Lower leg skin (tissue), 3 donors: ENCODE data around the gene HS6ST1.

ENCODE experiments used
- POLR2A ChIP-seq, 2 donors: fragments of 450-650 bp; IDR thresholded peaks; one replicate each; pipeline ENCODE4 v1.6.1; 2016 to 2017; ENCODE audit warnings: antibody characterized with exemption in 2 of 2, mild to moderate bottlenecking in 1 of 2, moderate library complexity in 1 of 2
- TF ChIP-seq, protein P1 (sequence below), 3 donors: fragments of 450-650 bp; IDR thresholded peaks; one replicate each; pipeline ENCODE4 v1.5.1; 2016; ENCODE audit warnings: antibody characterized with exemption in 3 of 3, mild to moderate bottlenecking in 3 of 3, moderate library complexity in 2 of 3

DNA sequence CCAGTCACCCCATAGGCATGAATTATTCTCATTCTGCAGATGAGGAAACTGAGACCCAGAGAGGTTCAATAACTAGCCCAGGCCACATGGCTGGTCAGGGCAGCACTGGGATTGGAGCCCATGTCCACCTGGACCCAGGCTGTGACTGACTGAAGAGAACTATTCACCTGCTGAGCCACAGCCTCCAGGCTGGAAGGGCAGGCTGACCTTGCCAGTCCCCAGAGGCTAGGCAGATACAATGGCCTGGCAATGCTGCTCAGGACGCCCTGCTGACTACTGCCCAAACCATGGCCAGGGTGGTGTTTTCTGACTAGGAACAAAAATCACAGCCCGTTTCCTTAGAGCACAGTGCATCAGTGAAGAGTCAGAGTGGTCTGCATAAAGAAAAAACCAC, 36.8 kb downstream of the HS6ST1 start:
- TF ChIP-seq, protein P1, sequence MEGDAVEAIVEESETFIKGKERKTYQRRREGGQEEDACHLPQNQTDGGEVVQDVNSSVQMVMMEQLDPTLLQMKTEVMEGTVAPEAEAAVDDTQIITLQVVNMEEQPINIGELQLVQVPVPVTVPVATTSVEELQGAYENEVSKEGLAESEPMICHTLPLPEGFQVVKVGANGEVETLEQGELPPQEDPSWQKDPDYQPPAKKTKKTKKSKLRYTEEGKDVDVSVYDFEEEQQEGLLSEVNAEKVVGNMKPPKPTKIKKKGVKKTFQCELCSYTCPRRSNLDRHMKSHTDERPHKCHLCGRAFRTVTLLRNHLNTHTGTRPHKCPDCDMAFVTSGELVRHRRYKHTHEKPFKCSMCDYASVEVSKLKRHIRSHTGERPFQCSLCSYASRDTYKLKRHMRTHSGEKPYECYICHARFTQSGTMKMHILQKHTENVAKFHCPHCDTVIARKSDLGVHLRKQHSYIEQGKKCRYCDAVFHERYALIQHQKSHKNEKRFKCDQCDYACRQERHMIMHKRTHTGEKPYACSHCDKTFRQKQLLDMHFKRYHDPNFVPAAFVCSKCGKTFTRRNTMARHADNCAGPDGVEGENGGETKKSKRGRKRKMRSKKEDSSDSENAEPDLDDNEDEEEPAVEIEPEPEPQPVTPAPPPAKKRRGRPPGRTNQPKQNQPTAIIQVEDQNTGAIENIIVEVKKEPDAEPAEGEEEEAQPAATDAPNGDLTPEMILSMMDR (IDR thresholded peaks at IDR 0.05), result no peak
- no peak for TF ChIP-seq POLR2A (IDR thresholded peaks at IDR 0.05)
